Retinal pigment epithelial cell (primary cell): Measurements from ENCODE around the gene SPIRE2.

Experiments used
- DNase-seq: peaks from one replicate; pipeline ENCODE4 v3.0.0-alpha.2; 2010; ENCODE audit warnings: low read depth
- H3K4me3 ChIP-seq: 2 replicates; pipeline ENCODE4 v1.5.1; 2011; ENCODE audit warnings: mild to moderate bottlenecking, low read length, control low read depth, moderate library complexity
- TF ChIP-seq, protein P1 (sequence below): conservative IDR thresholded peaks from 2 replicates; pipeline ENCODE4 v1.5.1; 2011; ENCODE audit warnings: low read depth, low read length, control low read depth, inconsistent platforms

SPIRE2 gene

DNA sequence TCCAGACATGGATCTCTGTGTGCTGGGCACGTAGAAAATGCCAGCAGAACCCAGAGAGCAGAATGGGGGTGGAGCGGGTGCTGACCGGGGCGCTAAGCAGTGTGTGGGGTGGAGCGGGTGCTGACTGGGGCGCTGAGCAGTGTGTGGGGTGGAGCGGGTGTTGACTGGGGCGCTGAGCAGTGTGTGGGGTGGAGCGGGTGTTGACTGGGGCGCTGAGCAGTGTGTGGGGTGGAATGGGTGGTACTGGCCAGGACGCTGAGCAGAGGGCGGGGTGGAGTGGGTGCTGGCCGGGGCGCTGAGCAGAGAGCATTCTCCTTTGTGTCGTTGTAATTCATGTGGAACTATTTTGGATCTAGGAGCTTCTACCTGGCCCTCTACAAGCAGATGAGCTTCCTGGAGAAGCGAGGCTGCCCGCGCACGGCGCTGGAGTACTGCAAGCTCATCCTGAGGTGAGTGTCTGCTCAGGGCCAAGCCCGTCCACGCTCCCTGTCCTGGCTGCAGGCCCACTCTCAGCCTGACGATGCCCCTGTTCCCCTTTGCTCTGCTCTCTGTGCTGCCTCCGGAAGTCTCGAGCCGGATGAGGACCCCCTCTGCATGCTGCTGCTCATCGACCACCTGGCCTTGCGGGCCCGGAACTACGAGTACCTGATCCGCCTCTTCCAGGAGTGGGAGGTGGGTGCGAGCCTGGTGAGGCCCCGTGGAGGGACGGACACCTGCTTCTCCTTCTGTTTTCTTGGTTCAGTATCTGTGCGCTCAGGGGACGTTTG is 70.1 kb downstream of the SPIRE2 start:
- DNase-seq: no peak
- no peak overlapping the region for H3K4me3 ChIP-seq
- TF ChIP-seq, protein P1, sequence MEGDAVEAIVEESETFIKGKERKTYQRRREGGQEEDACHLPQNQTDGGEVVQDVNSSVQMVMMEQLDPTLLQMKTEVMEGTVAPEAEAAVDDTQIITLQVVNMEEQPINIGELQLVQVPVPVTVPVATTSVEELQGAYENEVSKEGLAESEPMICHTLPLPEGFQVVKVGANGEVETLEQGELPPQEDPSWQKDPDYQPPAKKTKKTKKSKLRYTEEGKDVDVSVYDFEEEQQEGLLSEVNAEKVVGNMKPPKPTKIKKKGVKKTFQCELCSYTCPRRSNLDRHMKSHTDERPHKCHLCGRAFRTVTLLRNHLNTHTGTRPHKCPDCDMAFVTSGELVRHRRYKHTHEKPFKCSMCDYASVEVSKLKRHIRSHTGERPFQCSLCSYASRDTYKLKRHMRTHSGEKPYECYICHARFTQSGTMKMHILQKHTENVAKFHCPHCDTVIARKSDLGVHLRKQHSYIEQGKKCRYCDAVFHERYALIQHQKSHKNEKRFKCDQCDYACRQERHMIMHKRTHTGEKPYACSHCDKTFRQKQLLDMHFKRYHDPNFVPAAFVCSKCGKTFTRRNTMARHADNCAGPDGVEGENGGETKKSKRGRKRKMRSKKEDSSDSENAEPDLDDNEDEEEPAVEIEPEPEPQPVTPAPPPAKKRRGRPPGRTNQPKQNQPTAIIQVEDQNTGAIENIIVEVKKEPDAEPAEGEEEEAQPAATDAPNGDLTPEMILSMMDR: no peak

DNA sequence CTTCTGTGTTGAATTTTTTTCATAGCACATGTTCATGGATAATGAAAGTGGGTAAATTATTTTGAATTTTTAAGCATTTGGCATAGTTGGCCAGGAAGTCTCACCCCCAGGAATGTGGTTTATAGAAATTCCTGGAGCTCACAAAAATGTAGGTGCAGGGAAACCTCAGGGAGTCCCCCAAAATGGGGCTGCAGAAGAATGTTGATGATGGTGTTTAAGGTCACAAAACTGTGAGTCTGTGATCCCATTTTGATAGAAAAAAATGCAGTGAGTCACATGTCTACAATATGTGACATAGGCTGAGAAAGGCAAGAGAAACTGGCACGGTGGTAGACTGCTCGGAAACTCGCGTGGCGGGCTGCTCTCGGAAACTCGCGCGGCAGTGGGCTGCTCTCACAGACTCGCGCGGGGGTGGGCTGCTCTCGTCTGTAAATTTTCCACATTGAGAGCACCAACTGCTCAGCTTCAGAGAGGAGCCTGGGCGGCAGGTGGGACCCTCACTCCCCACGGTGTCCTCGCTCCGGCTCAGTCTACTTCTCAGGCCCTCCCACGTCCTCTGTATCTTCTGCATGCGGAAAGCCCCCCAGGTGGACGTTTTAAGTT is 71.7 kb downstream of the SPIRE2 start:
- no peak for DNase-seq
- TF ChIP-seq, protein P1: no peak
- H3K4me3 ChIP-seq: no peak overlapping the region

DNA sequence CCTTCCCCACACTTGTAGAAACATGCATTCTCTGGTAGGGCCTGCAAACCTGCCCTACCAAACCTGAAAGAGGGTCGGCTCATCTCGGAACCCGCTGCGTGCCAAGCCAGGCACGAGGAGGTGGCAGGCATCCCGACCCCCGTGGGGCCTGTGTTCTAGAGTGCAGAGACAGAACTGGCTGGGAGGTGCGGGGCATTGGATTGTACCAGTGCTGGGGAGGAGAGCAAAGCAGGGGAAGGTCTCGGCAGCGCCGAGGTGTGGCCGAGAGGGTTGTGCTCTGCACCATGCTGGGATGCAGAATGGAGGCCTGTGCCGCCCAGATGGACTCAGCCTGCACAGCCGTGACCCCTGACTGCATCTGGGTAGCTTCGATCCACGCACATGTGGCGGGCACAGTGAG is 72.6 kb downstream of the SPIRE2 start:
- DNase-seq: no peak
- TF ChIP-seq, protein P1: no peak
- H3K4me3 ChIP-seq: no peak overlapping the region

DNA sequence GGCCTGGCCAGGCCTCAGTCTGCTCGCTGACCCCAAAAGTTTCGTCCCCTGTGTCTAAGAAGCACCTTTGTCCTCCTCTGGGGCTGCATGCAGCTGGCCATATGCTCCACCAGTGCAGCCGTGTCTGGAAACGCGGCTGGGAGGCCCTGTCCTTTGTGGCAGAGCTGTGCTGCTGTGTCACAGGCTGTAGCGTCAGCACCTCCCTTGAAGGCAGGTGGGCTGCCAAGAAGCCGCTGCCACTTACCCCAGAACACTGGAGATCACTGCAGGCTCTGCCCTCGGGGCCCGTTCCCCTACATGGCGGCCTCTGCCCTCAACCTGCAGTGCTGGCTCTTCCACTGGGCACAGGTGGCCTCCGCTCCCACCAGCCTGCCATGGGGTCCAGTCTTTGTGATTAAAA is 74.7 kb downstream of the SPIRE2 start:
- H3K4me3 ChIP-seq: no peak overlapping the region
- TF ChIP-seq, protein P1: no peak
- no peak for DNase-seq

DNA sequence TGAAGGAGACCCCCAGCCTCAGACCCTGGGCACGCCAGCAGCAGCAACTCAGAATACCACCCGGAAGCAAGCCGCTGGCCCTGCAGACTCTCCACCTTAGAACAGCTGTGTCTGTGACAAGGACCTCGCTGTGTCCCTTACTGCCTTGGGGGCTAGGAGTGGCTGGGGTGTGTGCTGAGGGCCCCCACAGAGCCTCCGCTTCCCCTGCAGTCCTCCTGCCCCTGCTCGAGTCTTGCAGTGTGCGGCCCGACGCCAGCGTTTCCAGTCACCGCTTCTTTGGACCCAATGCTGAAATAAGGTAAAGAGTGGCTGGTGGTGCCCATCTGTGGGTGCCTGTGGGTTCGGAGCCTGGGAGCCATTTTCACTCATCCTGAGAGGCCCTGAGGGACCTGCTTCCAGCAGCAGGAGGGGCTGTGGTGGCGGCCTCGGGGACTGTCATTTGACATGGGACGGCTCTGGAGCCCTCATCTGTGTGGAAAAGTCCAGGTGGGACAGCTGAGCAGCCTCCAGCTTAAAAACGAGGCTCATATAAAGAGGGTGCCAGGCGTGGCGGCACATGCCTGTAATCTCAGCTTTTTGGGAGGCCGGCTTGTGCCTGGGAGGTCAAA is 75.7 kb downstream of the SPIRE2 start:
- no peak overlapping the region for H3K4me3 ChIP-seq
- TF ChIP-seq, protein P1: no peak
- no peak for DNase-seq

DNA sequence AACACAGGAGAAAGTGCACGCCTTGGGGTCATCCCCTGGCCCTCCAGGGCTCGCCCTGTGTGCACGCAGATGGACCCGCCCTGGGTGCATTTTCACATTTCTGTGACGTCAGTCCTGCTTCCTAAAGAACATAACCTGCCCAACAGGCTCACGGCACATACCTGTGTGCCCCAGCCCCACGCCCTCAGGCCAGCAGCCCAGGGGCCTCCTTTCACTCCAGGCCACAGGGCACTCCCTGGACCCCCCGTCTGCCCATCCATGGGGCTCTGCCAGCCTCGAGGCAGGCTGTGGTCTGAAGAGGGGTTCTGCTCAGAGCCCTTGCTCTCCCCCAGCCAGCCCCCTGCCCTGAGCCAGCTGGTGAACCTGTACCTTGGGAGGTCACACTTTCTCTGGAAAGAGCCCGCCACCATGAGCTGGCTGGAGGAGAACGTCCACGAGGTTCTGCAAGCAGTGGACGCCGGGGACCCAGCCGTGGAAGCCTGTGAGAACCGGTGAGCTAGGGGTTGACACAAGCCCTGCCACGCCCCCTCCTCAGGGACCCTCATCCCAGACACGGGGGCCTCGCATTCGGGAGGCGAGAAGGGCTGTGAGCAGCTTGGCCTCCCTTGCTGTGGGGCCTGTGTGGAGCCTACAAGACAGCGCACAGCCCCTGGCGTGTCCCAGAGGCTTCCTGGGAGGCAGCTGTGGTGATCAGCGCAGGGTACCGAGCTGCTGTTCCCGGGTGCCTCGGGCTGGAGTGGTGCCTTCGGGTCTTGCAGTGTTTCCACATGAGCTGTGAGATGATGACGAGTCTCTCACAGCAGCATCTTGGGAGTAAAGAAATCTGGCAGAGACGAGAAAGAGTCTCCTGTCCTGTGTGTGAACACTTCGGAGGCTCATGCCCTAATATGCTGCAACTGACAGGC is 76.6 kb downstream of the SPIRE2 start:
- no peak for DNase-seq
- no peak overlapping the region for H3K4me3 ChIP-seq
- TF ChIP-seq, protein P1: no peak
